ENCODE results near the gene LILRB5.
A peak's percentile ranks its signal among the peaks of the same experiment; 100 is the strongest.
"Not testable (repeated sequence)": the region's sequence is repeated elsewhere in the genome, so short reads cannot be mapped to it uniquely, and the experiment has no call there.

Gene LILRB5

DNA sequence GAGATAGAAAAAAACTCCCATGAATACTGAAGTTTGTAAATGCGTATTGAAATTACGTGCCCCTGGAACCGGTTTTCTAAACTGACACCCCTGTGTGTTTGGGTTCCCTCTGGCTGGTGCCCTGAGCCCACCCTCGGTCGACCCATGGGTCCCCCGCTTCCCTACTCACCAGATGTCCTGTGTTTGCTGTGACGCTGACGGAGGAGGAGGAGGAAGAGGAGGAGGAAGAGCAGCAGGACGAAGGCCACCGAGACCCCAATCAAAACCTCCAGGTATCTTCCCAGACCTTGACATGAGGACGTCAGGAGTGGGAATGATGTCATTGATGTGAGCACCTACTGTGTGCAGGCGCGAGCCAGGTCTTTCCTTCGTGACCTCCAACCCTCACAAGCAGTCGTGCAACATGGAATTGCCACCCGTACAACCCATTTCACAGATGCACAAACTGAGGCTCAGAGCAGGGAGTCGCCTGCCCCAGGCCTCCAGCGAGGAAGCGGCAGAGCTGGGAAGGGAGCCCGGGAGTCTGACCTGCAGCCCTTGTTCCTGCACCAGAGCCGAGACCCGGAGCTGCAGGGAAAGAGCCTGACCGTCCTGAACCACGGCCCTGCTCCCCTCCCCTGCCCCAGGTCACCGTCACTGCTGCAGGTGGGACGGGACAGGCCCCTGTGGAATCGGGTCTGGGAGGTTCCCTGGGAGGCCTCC, 38.0 kb downstream of the LILRB5 start:
- Histone ChIP-seq H3K36me3 (ENCODE audit: control insufficient read depth, insufficient read depth, low read length) (peaks cover 5% of the 10 kb centered on the region), H3K4me3 (ENCODE audit: low read depth, low read length) (no peak overlapping the region), H3K27me3 (ENCODE audit: control insufficient read depth, insufficient read depth, low read length) (no peaks in the 10 kb centered on the region), H3K4me1 (ENCODE audit: control insufficient read depth, insufficient read depth, low read length) (no peaks in the 10 kb centered on the region), H3K9me3 (ENCODE audit: control insufficient read depth, insufficient read depth, low read length) (no peaks in the 10 kb centered on the region), H3K9ac (ENCODE audit: low read depth, low read length) (no peak overlapping the region)

DNA sequence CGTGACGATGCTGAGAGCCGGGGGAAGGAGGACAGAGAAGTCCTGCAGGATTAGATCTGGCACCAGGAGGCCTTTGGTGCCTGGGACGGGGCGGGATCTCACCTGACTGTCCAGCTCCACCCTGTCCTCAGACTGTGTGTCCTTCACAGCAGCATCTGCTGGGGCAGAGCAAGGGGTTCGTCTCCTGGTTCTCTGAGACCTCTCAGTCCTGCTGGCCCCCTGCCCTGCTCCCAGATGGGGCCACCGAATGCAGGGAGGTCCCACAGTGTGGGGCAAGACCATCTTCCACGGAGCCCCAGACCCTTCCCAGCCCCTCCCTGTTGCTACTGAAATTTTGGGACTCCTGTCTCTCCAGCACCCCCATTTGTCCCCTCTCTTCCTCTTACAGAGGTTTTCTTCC, 38.8 kb downstream of the LILRB5 start:
- no peaks in the 10 kb centered on the region for H3K9me3 ChIP-seq (ENCODE audit: control insufficient read depth, insufficient read depth, low read length)
- no peaks in the 10 kb centered on the region for H3K27me3 ChIP-seq (ENCODE audit: control insufficient read depth, insufficient read depth, low read length)
- H3K9ac ChIP-seq (ENCODE audit: low read depth, low read length): no peak overlapping the region

DNA sequence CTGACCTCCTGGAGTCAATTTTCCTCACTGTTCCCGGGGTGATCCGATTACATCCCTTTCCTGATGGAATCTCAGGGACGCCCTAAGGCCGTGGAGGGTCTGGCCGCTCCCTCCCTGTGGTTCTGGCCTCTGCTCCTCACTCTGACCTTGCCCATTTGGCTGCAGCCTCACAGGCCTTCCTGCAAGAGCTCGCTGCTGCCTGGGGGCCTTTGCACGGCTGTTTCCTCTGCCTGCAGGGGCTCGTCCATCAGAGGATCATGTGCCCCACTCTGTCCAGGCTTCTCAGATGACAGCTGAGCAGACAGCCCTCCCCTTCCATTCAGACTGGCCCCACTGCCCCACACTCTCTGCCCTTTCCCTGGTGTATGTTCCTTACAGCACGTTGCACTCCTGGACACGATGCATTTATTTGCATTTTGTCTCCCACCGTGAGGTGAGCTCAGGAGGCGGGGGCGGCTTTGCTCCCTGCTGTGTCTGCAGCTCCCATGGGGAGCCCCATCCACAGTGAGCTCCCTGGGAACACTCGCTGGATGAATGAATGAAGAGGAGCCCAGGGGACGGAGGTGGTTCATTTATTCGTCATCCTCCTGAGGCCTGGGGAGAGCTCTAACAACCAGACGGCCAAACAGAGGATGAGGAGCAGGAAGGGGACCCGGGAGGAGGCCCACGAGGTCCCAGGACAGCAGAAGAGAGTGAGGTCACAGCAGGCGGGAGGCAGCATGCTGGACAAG, 39.4 kb downstream of the LILRB5 start:
- H3K4me1 ChIP-seq (ENCODE audit: control insufficient read depth, insufficient read depth, low read length); H3K9me3 ChIP-seq (ENCODE audit: control insufficient read depth, insufficient read depth, low read length); H3K9ac ChIP-seq (ENCODE audit: low read depth, low read length); H3K36me3 ChIP-seq (ENCODE audit: control insufficient read depth, insufficient read depth, low read length); H3K4me3 ChIP-seq (ENCODE audit: low read depth, low read length); H3K27me3 ChIP-seq (ENCODE audit: control insufficient read depth, insufficient read depth, low read length): not testable (repeated sequence)

More for the DNA sequence above, 38.8 kb downstream of the LILRB5 start:
- Histone ChIP-seq H3K4me3 (ENCODE audit: low read depth, low read length) (no peak overlapping the region), H3K36me3 (ENCODE audit: control insufficient read depth, insufficient read depth, low read length) (peaks cover 5% of the 10 kb centered on the region), H3K4me1 (ENCODE audit: control insufficient read depth, insufficient read depth, low read length) (no peaks in the 10 kb centered on the region)

DNA sequence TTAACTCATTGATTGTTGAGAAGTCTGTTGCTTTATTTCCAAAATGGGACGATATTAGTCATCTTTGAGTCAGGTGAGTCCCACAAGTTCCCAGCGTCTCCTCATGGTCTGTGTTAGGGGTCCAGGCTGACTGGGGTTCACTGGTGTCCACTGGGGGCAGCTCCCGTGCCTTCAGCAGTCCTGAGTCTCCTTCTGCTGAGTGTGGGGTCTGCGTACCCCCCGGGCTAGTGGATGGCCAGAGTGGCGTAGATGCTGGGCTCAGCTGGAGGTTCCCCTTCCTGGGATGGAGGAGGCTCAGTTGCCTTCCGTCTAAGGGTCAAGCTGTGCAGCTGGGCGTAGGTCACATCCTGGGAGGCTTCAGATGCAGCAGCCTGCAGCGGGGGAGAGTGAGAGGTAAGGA, 40.2 kb downstream of the LILRB5 start:
- H3K27me3 ChIP-seq (ENCODE audit: control insufficient read depth, insufficient read depth, low read length): no peaks in the 10 kb centered on the region
- H3K4me3 ChIP-seq (ENCODE audit: low read depth, low read length): no peak overlapping the region
- H3K9ac ChIP-seq (ENCODE audit: low read depth, low read length): no peak overlapping the region
- no peaks in the 10 kb centered on the region for H3K9me3 ChIP-seq (ENCODE audit: control insufficient read depth, insufficient read depth, low read length)
- no peaks in the 10 kb centered on the region for H3K4me1 ChIP-seq (ENCODE audit: control insufficient read depth, insufficient read depth, low read length)
- peaks cover 5% of the 10 kb centered on the region for H3K36me3 ChIP-seq (ENCODE audit: control insufficient read depth, insufficient read depth, low read length)

DNA sequence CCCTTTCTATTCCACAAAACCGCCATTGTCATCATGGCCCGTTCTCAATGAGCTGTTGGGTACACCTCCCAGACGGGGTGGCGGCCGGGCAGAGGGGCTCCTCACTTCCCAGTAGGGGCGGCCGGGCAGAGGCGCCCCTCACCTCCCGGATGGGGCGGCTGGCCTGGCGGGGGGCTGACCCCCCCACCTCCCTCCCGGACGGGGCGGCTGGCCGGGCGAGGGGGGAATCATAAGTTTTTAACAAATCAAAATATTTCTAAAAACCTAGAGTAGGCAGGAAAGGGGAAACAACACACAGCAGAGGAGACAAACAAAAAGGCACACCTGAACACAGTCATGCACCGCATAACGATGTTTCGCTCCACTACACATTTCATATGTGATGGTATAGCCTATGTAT, 42.3 kb downstream of the LILRB5 start:
- H3K4me3 ChIP-seq (ENCODE audit: low read depth, low read length); H3K9ac ChIP-seq (ENCODE audit: low read depth, low read length); H3K27me3 ChIP-seq (ENCODE audit: control insufficient read depth, insufficient read depth, low read length); H3K4me1 ChIP-seq (ENCODE audit: control insufficient read depth, insufficient read depth, low read length); H3K9me3 ChIP-seq (ENCODE audit: control insufficient read depth, insufficient read depth, low read length); H3K36me3 ChIP-seq (ENCODE audit: control insufficient read depth, insufficient read depth, low read length): not testable (repeated sequence)

DNA sequence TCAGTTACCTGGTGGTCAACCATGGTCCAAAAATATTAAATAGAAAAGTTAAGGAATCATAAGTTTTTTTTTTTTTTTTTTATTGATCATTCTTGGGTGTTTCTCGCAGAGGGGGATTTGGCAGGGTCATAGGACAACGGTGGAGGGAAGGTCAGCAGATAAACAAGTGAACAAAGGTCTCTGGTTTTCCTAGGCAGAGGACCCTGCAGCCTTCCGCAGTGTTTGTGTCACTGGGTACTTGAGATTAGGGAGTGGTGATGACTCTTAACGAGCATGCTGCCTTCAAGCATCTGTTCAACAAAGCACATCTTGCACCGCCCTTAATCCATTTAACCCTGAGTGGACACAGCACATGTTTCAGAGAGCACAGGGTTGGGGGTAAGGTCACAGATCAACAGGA, 42.9 kb downstream of the LILRB5 start:
- not testable (repeated sequence) for H3K36me3 ChIP-seq (ENCODE audit: control insufficient read depth, insufficient read depth, low read length)

DNA sequence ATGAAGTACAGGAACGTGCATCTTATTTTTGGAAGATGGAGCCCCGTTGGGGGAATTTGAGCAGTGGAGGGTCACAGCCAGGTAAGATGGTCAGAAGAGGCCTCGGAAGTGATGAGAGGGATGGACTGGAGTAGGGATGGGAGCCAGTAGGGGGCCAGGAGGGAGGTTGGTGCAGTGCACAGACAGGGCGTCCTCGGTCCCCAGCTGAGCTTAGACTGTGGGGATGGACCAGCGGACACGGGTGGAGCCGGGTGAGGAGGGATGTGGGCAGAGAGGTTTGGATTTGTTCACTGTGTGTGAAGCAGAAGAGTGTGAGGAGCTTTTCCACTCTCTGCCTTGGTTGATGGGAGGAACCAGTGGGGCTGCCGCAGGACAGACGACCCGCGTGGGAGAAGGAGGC, 45.8 kb downstream of the LILRB5 start:
- peaks cover 25% of the 10 kb centered on the region for H3K36me3 ChIP-seq (ENCODE audit: control insufficient read depth, insufficient read depth, low read length)
- no peak overlapping the region for H3K4me3 ChIP-seq (ENCODE audit: low read depth, low read length)
- peaks cover 4% of the 10 kb centered on the region for H3K4me1 ChIP-seq (ENCODE audit: control insufficient read depth, insufficient read depth, low read length)
- no peaks in the 10 kb centered on the region for H3K9me3 ChIP-seq (ENCODE audit: control insufficient read depth, insufficient read depth, low read length)
- H3K9ac ChIP-seq (ENCODE audit: low read depth, low read length): no peak overlapping the region
- H3K27me3 ChIP-seq (ENCODE audit: control insufficient read depth, insufficient read depth, low read length): no peaks in the 10 kb centered on the region

More for the DNA sequence above, 42.9 kb downstream of the LILRB5 start:
- not testable (repeated sequence) for H3K27me3 ChIP-seq (ENCODE audit: control insufficient read depth, insufficient read depth, low read length); H3K9ac ChIP-seq (ENCODE audit: low read depth, low read length); H3K4me3 ChIP-seq (ENCODE audit: low read depth, low read length); H3K9me3 ChIP-seq (ENCODE audit: control insufficient read depth, insufficient read depth, low read length); H3K4me1 ChIP-seq (ENCODE audit: control insufficient read depth, insufficient read depth, low read length)

DNA sequence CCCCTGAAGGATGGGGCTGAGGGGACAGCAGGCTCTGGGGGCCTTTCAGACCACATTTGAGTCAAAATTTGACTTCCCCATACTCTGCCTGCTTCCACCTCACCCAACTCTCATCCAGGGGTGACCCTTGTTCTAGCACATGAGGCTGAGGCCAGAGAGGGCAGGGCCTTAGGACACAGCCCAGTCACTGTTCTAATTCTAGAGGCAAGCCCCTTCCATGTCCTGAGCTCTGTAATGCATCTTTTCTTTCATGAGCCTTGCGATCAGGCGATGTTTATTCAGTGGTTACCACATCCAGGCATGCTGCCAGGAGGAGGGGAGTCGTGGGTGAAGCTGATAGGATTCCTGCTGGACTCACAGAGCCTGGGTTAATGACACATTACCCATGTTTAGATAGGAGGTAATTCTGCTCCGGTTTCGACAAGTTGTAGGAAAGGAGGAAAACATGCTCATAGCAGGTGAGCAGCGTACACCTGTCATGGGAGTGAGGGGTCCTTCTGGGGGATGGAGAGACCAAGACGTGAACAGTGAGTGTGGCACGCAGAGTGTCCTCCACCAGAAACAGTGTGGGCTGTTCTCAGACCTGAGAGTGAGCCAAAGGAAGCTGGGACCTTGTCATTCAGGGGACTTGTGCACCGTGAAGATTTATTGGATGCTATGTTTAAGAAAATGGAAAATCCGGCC, 47.1 kb downstream of the LILRB5 start:
- Histone ChIP-seq H3K36me3 (ENCODE audit: control insufficient read depth, insufficient read depth, low read length) (peaks cover 38% of the 10 kb centered on the region), H3K9ac (ENCODE audit: low read depth, low read length) (no peak overlapping the region), H3K9me3 (ENCODE audit: control insufficient read depth, insufficient read depth, low read length) (no peaks in the 10 kb centered on the region), H3K4me1 (ENCODE audit: control insufficient read depth, insufficient read depth, low read length) (peaks cover 4% of the 10 kb centered on the region), H3K27me3 (ENCODE audit: control insufficient read depth, insufficient read depth, low read length) (no peaks in the 10 kb centered on the region), H3K4me3 (ENCODE audit: low read depth, low read length) (no peak overlapping the region)

GRCh38 chr19:54209058-54209810, 47.8 kb downstream of the LILRB5 start:
- Histone ChIP-seq H3K4me1 (ENCODE audit: control insufficient read depth, insufficient read depth, low read length) (peaks cover 7% of the 10 kb centered on the region), H3K9me3 (ENCODE audit: control insufficient read depth, insufficient read depth, low read length) (no peaks in the 10 kb centered on the region), H3K36me3 (ENCODE audit: control insufficient read depth, insufficient read depth, low read length) (peaks cover 45% of the 10 kb centered on the region), H3K9ac (ENCODE audit: low read depth, low read length) (no peak overlapping the region), H3K27me3 (ENCODE audit: control insufficient read depth, insufficient read depth, low read length) (no peaks in the 10 kb centered on the region), H3K4me3 (ENCODE audit: low read depth, low read length) (no peak overlapping the region)

DNA sequence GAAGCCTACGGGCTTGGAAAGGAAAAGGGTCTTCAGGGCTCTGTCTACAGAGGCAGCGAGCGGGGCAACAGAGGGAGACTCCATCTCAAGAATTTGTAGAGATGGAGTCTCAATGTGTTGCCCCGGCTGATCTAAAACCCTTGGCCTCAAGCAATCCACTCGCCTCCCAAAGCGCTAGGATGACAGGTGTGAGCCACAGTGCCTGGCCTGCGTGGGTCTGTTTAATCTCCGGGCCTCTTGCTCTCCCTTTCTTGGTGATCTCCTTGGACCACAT, 48.4 kb downstream of the LILRB5 start:
- H3K36me3 ChIP-seq (ENCODE audit: control insufficient read depth, insufficient read depth, low read length): peaks cover 47% of the 10 kb centered on the region

GRCh38 chr19:54207983-54208783, 48.9 kb downstream of the LILRB5 start:
- Histone ChIP-seq H3K4me1 (ENCODE audit: control insufficient read depth, insufficient read depth, low read length) (peaks cover 13% of the 10 kb centered on the region), H3K36me3 (ENCODE audit: control insufficient read depth, insufficient read depth, low read length) (peaks cover 52% of the 10 kb centered on the region), H3K27me3 (ENCODE audit: control insufficient read depth, insufficient read depth, low read length) (no peaks in the 10 kb centered on the region), H3K9ac (ENCODE audit: low read depth, low read length) (peak overlapping the region; percentile 9), H3K4me3 (ENCODE audit: low read depth, low read length) (no peak overlapping the region), H3K9me3 (ENCODE audit: control insufficient read depth, insufficient read depth, low read length) (no peaks in the 10 kb centered on the region)

More for the DNA sequence above, 48.4 kb downstream of the LILRB5 start:
- Histone ChIP-seq H3K9me3 (ENCODE audit: control insufficient read depth, insufficient read depth, low read length) (no peaks in the 10 kb centered on the region), H3K4me1 (ENCODE audit: control insufficient read depth, insufficient read depth, low read length) (peaks cover 9% of the 10 kb centered on the region), H3K9ac (ENCODE audit: low read depth, low read length) (peak overlapping the region; percentile 9), H3K27me3 (ENCODE audit: control insufficient read depth, insufficient read depth, low read length) (no peaks in the 10 kb centered on the region), H3K4me3 (ENCODE audit: low read depth, low read length) (no peak overlapping the region)

Measured in iPS-15b (cell line).